Sciatic nerve (tissue), 2 donors: Measurements from ENCODE around the gene ABCC2. TPM values are rescaled to one million over a fixed set of nuclear protein-coding genes. Genes with fewer than 3 reads are reported as not detected.
"Not testable (repeated sequence)": the region's sequence is repeated elsewhere in the genome, so short reads cannot be mapped to it uniquely, and the experiment has no call there.

Experiments used
- ATAC-seq: fragments of 200-7000 bp; cut with Tn5 transposase; one replicate; pipeline ENCODE4 v1.9.1; 2020; ENCODE audit warnings: mild to moderate bottlenecking, moderate library complexity
- DNase-seq: peaks from one replicate; pipeline ENCODE4 v3.0.0-alpha.2; 2020; ENCODE audit warnings: low spot score
- intact Hi-C: fragments of 100-400 bp; cut with DNase I; formaldehyde crosslinking; loops from one replicate; pipeline ENCODE4 v1.14.2; 2022
- total RNA-seq: library from RNA; stranded (reverse); fragmentation: NEBNext Ultra II Directional; extraction: Animal tissue kit (Norgen Biotek cat#: 25700); gene quantifications from one replicate; pipeline ENCODE4 v1.2.1, GENCODE V29; 2021
- donor health status: DM: no; HTN: no; CAD: no.
- donor health status: DM: no; HTN: no; CAD: no.

ABCC2 gene
- total RNA-seq, 1 donor from 2014 or later, result 10.4 TPM

DNA sequence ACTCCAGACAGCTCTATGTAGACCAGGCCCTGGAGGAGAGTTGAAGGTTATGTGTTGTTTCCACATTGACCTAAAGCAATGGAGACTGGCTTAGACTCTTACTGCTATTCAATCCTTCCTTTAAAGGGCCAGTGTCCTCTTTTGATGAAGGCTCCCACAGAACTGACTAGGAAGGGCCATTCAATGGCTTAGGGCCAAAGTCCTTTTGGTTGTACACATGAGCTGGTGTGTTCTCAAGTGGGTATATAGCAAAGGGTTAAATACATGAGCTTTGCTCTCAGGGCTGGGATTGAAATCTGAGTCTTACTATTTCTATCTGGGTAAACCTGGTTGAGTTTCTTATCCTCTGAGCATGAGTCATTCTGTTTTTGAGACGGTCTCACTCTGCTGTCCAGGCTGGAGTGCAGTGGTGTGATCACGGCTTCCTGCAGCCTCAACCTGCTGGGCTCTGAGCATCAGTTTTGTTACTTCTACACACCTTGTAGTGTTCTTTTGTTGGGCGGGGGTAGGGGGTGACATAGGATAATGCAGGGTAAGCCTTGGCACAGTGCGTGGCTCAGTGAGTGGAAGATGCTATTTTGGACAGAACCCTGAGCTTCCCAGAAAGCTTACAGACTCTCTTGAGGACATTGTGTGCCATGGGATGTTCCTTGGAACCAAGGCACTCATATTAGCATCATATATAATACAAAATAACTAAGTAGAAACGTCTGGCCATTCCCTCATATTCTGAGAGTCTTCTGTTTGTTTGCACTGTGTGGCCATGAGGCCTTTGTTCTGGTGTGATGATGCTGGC lies 90.1 kb downstream of the ABCC2 start:
- ATAC-seq (no peak), DNase-seq (no peak)
- intact Hi-C loops, result no loop called here

- DNase-seq, result no peak
- intact Hi-C loops, result no loop called here
- ATAC-seq, result no peak
Measured at GRCh38 chr10:99873846-99874245, 91.4 kb downstream of the ABCC2 start.

GRCh38 chr10:99874341-99875085 lies 92.1 kb downstream of the ABCC2 start:
- DNase-seq, result no peak
- ATAC-seq, result no peak
- intact Hi-C loops, result no loop called here

GRCh38 chr10:99875473-99875872 lies 93.0 kb downstream of the ABCC2 start:
- intact Hi-C loops, result no loop called here
- ATAC-seq (no peak), DNase-seq (no peak)

DNA sequence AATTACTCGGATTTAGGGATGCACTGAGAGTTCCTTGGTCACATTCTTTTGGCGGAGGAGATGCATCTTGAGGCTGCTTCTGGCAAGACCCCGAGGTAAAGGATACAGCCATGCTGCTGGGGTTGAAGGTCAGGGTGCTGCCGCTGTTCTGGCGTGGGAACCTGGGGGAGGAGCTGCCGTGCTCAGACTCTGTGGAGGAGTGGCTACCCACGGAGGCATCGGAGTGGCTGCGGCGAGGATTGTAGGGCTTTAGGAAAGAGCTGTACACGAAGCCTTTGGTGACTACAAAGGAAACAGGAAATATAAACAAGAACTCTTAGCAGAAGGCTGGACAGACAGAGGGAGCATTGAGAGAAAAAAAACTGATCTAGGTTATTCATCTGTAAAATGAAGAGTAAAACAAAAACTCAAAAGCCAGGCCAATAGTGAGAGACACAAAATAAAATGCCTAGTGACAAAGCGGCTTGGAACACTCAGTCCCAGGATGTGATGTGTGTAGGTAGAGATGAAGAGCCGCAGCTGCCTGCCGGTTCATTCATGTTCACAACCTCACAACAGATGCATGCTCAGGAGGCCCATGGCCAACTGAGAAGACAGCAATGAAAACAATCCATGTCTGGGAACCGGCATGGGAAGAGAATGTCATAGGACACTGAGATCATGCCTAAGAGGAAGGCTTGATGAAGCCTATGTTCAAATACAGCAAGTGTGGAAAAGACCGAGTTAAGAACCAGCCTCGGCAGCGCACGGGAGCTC lies 97.8 kb downstream of the ABCC2 start:
- ATAC-seq (no peak), DNase-seq (no peak)
- intact Hi-C loops, result no loop called here

GRCh38 chr10:99881371-99881770 lies 98.9 kb downstream of the ABCC2 start:
- DNase-seq, result no peak
- no peak for ATAC-seq
- intact Hi-C loops, result no loop called here

GRCh38 chr10:99883523-99883922 lies 101.1 kb downstream of the ABCC2 start:
- DNase-seq, result no peak
- no peak for ATAC-seq
- intact Hi-C loops, result no loop called here

- intact Hi-C loops, result no loop called here
- ATAC-seq, result no peak
- DNase-seq, result no peak
Measured at GRCh38 chr10:99888622-99889021, 106.2 kb downstream of the ABCC2 start.

- no peak for ATAC-seq
- no peak for DNase-seq
- intact Hi-C loops, result no loop called here
Measured at GRCh38 chr10:99894613-99895012, 112.2 kb downstream of the ABCC2 start.

DNA sequence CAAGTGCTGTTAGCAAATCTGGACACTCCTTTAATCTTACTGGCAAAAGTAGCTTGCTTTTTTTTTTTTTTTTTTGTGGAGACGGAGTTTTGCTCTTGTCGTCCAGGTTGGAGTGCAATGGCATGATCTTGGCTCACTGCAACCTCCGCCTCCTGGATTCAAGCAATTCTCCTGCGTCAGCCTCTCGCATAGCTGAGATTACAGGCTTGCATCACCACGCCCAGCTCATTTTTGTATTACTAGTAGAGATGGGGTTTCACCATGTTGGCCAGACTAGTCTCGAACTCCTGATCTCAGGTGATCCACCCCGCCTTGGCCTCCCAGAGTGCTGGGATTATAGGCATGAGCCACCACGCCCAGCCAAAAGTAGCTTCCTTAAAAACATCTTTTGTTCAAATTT lies 112.6 kb downstream of the ABCC2 start:
- DNase-seq, ATAC-seq, intact Hi-C loops: not testable (repeated sequence)

- intact Hi-C loops, result no loop called here
- no peak for DNase-seq
- no peak for ATAC-seq
Measured at GRCh38 chr10:99895867-99896266, 113.4 kb downstream of the ABCC2 start.

Other genes starting within 250 kb of the ABCC2 start
- not detected for gene NKX2-3, start 249.7 kb upstream of the ABCC2 start, total RNA-seq
- gene SLC25A28, start 162.2 kb upstream of the ABCC2 start, total RNA-seq, result 53.9 TPM
- gene ENTPD7, start 123.1 kb upstream of the ABCC2 start, total RNA-seq, result 4.9 TPM
- gene COX15, start 50.5 kb upstream of the ABCC2 start, total RNA-seq, result 32.5 TPM
- 23.4 TPM for gene CUTC, start 50.4 kb upstream of the ABCC2 start, total RNA-seq
- 26.8 TPM for gene DNMBP, start 227.3 kb downstream of the ABCC2 start, total RNA-seq